GM21367 (cell line): ENCODE measurements around the gene SLC16A14.
"Not testable (repeated sequence)": the region's sequence is repeated elsewhere in the genome, so short reads cannot be mapped to it uniquely, and the experiment has no call there.

ENCODE experiments used
- ATAC-seq: cut with Tn5 transposase; IDR thresholded peaks from one replicate; pipeline ENCODE4 v1.9.1; 2021; ENCODE audit not compliant: unreplicated experiment

Gene SLC16A14

GRCh38 chr2:230068651-230069055 is at the start of gene SLC16A14:
Gene SLC16A14 (minus strand): TSS chr2:230068924. CDS start chr2:230059352, 9,572 bp downstream.
- ATAC-seq, result peak; percentile 36

GRCh38 chr2:230106771-230107170 is 38.0 kb upstream of the SLC16A14 start:
- ATAC-seq, result no peak

GRCh38 chr2:230101967-230102366 is 33.2 kb upstream of the SLC16A14 start:
- ATAC-seq, result not testable (repeated sequence)

- ATAC-seq, result no peak
Measured at GRCh38 chr2:230097841-230098240, 29.1 kb upstream of the SLC16A14 start.

- no peak for ATAC-seq
Measured at GRCh38 chr2:230097424-230097823, 28.7 kb upstream of the SLC16A14 start.

DNA sequence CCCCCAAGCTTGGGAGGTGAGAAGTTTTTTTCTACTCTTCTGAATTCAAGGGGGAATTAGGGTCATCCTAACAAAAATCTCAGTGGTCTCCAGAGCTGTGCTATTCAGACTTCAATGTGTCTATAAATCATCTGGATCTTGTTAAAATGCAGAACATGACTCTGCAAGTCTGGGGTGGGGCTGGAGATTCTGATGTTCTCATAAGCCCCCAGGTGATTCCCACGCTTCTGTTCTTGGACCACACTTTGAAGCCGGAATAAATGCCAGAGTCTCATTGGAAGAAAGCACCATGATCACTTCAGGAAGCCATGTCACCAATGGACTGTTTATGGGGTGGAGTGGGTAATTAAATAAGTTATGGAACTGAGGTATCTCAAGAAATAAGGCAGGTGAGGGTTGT is 22.2 kb upstream of the SLC16A14 start:
- no peak for ATAC-seq

- ATAC-seq, result no peak
Measured at GRCh38 chr2:230085201-230085600, 16.5 kb upstream of the SLC16A14 start.

GRCh38 chr2:230077851-230078547 is 9.3 kb upstream of the SLC16A14 start:
- no peak for ATAC-seq

DNA sequence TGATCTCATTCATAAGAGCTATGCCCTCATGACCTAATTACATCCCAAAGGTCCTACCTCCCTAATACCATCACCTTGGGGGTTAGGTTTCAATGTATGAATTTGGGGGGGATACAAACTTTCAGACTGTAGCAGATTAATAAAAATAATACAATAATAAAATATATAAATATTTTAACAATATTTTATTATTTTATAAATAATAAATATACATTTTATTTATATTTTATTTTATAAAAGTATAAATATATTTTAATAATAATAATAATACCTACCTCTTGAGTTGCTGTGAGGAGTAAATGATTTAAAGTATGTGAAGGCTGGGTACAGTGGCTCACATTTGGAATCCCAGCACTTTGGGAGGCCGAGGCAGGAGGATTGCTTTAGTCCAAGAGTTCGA is 8.1 kb upstream of the SLC16A14 start:
- ATAC-seq, result no peak

DNA sequence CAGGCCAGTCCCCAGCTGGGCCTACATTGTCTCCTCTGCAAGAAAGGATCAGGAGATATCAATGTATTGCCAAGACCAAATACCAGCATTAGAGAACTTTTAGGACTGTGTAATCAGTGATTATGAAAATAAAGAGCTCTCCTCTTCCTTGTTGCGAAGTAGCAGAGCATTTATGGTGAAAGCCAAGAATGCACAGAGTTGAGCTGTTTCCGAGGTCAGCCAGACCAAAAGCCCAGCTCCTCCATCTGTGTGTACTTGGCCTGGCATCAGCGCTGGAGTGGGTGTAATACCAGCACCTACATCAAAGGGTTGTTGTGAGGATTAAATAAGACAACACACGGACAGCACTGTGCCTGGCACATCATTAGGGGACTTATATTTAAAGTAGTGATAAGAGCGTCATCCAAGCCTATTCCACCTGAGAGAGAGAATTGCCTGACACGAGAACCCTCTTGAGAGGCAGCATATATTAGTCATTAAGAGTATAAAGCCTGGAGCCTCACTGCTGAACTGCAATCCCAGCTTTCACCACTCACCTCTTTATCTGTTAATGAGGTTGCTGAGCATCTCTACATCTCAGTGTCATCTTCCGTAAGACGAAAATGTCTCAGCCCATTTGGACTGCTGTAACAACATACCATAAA is 7.4 kb upstream of the SLC16A14 start:
- ATAC-seq, result no peak

DNA sequence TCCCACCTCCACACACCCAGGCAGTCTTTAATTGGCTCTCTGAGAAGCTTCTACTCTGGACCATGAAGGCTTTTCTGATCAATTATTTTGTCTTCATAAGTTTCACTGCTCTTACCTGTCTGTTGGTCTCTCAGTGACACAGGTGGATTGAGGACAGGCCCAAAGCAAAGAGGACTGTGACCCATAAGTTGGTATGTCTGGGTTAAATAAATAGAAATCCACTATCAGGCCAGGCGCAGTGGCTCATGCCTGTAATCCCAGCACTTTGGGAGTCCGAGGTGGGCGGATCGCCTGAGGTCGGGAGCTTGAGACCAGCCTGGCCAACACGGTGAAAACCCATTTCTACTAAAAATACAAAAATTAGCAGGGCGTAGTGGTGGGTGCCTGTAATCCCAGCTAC is 2.7 kb upstream of the SLC16A14 start:
- no peak for ATAC-seq

DNA sequence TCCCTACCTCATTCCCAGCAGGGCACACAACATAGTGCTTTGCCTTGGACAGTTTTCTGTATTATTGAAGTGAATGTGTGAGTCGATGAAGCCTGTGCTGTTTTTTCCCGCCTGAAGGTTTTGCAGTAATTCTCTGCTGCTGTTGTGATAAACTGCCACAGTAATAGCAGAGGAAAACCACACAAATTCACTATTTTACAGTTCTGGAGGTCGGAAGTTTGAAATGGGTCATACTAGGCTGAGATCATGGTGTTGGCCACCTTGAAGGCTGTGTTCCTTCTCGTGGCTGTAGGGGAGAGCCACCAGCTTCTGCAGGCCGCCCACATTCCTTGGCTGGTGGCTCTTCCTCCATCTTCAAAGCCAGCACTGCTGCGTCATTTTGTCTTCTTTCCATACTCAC is 678 bp upstream of the SLC16A14 start:
- ATAC-seq, result no peak

DNA sequence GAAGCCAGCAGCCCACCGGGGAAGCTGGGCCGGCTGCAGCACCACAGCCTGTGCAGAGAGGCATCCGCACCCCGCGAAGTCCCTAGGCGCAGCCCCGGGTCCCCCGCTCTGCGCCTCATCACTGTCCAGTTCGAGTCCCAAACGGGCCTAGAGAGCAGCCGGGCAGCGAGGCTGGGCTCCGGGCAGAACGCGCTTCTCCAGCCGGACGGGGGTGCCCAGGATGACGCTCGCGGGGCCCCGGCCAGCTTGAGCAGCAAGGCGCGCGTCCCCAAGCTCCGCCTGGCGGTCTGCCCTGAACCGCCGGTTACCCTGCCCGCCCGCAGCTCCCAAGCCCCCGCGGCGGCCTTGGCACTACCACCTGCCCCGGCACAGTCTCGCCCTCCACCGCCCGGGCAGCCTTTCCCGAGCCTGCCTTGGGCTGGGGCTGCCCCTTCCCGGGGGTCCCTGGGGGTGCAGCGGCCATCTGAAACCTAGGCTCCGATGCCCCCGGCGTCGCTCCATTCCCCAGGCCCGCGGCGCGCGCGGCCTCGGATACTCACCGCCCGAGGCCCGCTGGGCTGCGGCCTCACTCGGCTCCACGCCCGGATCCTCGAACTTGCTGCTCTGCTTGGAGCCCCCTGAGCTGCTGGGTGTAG is 591 bp downstream of the SLC16A14 start:
- peak; percentile 18 for ATAC-seq

- ATAC-seq, result no peak
Measured at GRCh38 chr2:230060672-230061293, 7.9 kb downstream of the SLC16A14 start.

- ATAC-seq, result no peak
Measured at GRCh38 chr2:230053753-230054478, 14.8 kb downstream of the SLC16A14 start.

- ATAC-seq, result no peak
Measured at GRCh38 chr2:230052299-230052698, 16.4 kb downstream of the SLC16A14 start.

DNA sequence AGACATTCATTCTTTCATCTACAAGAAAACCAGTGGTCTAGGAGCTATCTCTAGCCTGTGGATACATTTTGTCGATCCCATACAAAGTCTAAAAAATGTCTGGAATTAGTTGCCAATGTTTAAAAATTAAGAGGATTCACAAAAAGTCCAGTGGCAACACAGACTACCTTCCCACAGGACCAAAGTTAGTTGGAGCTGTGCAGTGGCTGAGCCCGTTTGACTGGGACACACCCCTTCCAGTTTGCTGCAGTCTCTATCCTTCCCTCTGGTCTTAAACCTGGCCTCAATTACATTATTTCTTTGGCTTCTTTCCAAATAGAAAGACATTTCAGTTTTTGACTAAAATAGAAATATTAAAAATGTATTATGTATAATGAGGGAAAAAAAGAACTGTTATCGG is 18.6 kb downstream of the SLC16A14 start:
- ATAC-seq, result no peak

GRCh38 chr2:230048010-230048671 is 20.6 kb downstream of the SLC16A14 start:
- no peak for ATAC-seq

GRCh38 chr2:230046491-230046890 is 22.2 kb downstream of the SLC16A14 start:
- ATAC-seq, result no peak

DNA sequence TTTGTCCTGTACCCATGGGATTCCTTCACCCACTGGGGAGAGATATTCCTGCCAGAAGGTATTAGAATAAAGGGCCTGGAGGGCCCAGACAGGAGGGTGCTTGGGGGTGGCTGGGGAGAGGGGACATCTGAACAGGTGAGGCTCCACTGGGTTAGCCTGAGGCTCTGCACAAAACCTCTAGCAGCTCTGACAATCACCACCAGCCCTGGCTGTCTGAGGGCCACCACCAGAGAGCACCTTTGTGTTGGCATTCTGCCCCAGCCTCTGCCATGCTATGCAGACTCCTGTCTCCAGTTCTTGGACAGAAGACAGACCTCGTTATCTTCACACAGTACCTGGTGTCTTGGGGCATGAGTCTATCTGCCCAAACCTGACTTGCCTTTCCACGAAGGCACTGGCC is 25.3 kb downstream of the SLC16A14 start:
- no peak for ATAC-seq

DNA sequence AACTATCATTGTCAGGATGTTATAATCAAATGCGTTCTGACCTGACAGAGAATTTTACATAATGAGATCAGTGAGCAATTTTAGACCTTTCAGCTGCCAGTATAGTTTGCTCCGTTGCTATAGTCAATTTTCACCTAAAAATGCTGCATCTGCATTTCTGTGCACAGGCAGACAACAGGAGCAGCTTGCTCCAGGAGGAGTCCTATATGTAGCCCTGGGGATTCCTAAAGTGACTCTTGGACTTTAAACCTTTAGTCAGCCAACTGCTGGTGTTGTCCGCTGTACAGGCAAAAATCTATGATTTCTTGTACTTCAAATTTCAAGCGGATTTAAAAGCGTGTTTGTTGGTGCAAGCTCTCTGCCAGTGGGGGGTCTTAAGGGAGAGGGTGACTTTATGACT is 25.7 kb downstream of the SLC16A14 start:
- ATAC-seq, result no peak
